ENCODE results near the gene MDH1.
"Not testable (repeated sequence)": the region's sequence is repeated elsewhere in the genome, so short reads cannot be mapped to it uniquely, and the experiment has no call there.

MDH1 gene

DNA sequence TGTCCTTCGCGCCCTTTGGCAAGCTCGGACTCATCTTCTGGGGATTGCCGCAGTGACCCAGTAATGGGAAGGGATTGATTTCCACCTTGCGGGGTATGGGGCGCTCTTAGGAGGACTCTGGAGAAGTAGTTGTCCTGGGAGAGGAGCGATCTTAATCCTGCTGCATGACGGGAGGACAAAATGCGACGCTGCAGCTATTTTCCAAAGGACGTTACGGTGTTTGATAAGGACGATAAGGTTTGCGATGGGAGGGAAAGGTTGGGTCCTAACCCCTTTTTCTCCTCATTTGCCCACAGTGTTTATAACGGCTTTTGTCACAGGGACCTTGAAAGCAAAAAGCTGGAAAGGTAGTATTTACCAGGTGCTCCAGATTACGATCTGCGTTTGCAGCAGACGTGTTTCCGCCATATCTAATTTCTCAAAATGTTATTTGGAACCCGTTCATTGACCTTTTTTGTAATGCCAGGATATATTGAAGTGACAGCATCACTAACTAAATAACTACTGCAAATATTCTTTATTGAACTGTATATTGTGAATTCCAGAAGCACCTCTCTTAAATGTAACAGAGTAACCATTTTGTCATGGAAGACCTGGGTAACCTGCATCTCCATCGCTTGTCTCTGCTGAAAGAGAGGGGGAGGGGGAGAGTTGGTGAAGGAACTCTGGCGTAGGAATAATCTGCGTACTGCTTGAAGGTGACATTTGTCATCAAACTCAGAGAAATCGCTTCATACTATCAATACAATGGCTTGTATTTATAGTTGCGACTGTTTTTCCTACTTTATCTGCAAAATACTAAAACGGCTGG, 590 bp downstream of the MDH1 start:
- DNase-seq, result peak; percentile 59 to 70

DNA sequence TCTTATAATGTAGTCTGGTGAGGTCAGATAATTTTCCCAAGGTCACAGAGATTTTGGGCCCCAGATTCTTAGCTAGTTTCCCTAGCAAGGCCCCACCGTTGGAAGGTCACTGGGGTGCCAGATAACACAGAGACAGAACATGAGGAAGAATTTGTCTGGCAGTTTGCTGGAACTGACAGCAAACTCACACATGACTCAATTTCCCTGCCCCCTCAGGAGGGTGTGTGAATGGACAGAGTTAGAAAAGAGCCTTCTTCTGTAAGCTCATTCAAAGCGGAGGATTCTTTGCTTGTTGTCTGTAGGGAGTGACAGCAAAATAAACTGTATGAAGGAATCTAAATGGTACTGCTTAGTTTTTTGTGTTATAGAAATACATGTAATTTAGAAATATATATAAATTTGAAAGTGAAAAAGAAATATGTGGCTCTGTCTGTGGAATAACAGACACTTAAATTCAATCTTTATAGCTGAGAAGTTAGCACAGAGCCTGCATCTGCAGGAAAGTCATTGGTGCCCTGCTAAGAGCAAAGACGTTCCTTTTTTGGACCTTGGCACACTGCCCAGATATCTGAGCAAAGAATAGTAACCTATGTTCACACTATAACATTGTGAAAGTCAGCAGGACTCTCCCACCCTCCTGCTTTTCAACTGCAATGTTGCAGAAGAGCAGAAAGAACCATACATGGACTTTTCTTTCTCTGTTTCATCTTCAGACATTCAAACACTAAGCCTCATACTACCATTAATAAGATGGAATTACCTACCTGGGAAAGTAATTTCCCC, 2.1 kb downstream of the MDH1 start:
- DNase-seq, result no peak

DNA sequence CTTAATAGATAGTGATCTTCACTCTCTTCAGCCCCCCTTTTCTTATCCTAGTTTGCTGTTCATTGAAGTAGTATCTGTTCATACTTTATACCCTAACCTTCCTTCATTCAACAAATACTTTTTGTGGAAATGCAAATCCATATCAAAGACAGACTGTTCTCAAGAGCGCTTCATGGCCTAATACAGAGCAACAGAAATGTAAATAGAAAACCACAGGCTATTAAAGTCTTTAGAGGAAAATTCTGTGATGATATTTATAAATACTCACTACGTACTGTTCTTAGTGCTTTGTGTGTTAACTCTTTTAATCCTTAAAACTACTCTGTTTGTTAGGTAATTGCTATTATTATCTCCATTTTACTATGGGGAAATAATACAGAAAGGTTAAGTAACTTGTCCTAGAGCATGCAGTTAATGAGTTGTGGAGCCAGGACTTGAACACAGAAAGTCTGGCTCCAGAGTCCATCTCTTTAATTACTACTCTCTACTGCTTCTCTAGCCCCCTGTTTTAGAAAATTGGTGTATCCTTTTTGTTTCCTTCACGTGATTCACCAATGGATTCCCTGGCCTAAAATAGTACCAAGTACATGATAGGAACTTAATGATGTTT, 2.9 kb downstream of the MDH1 start:
- DNase-seq, result no peak

DNA sequence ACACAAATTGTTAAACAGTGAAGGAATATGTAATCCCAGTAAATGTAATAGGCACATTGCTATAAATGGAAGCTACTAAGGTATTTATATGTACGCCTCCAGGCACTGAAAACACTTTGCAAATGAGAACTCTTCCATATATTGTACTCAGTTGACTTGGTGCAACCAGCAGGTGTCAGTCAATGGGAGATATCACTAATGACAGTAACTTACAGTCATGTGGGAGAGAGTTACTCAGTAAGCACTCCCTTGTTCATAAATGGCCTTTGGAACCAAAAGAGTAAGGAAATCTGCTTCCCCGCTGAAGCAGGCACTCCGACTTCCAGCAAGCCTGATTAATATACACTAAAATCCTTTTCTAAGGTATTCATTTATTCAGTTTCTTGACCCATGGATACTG, 5.9 kb downstream of the MDH1 start:
- no peak for DNase-seq

DNA sequence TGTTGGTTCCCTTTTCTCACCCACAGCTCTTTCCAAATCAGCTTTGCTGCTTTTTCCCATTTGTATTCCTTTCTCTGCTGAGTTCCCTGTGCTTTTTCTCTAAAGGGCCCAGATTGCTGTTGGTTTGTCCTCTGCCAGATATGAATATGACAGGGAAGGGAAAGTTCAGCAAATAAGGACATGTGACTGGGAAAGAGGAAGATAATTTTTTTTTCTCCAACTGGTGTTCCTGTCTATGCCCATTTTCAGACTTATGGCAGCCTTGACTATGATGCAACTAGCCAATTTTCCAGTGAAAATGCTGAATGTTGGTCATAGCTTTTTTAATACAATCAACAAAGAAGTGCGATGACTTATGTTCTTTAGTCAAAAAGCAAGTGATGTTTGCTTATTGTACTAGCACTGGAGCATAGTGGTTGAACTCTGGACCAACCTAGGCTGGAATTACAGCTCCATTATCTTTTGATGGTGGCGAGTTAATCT, 7.7 kb downstream of the MDH1 start:
- DNase-seq, result no peak

DNA sequence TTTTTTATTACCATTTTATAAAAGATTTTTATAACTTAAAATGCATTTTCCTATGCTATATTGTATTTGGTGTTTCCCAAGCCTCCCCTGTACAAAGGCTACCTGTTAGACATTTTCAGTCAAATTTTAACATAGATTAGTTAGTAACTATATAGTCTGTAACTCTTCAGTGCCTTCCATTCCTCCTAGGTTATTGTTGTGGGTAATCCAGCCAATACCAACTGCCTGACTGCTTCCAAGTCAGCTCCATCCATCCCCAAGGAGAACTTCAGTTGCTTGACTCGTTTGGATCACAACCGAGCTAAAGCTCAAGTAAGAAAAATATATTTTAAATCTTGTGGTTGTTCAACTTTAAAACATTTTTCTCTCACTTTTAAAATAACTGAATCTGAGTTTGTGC, 10.2 kb downstream of the MDH1 start:
- DNase-seq, result no peak

DNA sequence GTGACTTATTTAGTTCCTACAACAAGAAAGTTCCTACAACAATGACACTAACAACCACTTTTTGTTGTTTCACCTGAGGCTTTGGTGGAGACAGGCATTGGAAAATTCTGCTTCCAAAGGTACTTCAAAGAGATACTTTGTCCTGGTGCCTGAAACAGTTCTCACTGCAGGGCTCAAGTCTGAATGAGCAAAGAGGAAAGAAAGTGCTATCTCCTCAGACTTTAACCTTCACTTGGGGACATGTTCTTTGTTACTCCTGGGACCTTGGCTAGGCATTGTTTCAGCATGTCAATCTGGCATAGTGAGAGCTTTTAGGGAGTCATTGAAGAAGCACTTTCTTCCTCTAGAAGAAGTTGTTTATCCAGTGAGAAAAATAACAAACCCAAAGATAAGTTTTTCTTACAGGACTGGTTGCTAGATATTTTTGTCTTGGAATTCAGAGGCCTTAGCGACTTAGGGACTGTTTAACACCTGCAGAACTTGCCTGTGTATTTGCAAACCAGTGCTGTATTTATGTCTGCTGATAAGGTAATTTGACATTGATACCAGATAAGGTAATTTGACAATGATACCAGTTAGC, 12.2 kb downstream of the MDH1 start:
- no peak for DNase-seq

DNA sequence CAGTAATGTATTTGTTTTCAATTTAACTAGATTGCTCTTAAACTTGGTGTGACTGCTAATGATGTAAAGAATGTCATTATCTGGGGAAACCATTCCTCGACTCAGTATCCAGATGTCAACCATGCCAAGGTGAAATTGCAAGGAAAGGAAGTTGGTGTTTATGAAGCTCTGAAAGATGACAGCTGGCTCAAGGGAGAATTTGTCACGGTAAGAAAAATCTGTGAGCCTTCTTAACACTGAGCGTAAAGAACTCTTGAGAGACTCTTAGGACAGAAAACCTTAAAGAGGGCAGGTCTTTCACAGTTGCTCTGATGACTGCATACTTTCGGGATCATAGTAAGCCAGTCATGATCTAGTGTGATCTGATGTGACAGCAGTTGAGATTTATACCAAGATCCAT, 15.9 kb downstream of the MDH1 start:
- DNase-seq, result peak; percentile 84 to 92

DNA sequence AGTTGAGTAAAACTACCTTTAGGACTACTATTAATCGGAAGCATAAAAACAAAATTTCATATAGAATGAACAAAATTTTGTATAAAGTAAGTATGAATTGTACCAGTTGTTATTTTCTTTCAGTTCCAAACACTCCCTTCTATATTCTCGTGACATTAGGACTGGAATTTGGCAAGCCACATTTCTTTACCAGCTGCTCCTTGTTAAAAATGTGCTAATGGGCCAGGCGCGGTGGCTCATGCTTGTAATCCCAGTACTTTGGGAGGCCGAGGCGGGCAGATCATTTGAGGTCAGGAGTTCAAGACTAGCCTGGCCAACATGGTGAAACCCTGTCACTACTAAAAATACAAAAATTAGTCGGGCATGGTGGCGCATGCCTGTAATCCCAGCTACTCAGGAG, 20.1 kb downstream of the MDH1 start:
- not testable (repeated sequence) for DNase-seq

DNA sequence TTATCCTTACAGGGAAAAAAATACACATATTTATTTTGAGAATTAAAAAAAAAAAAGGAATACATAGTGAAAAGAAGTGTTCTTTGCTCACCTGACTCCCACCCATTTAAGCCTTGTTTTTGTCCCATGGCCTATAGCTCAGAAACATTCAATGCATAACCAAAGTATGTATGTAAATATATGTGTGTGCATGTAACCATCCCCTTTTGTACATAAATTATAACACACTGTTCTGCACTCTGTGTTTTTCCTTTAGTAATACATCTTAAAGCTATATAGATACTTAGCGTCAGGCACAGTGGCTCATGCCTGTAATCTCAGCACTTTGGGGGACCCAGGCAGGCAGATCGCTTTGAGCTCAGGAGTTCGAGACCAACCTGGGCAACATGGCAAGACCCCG, 21.8 kb downstream of the MDH1 start:
- DNase-seq, result no peak

DNA sequence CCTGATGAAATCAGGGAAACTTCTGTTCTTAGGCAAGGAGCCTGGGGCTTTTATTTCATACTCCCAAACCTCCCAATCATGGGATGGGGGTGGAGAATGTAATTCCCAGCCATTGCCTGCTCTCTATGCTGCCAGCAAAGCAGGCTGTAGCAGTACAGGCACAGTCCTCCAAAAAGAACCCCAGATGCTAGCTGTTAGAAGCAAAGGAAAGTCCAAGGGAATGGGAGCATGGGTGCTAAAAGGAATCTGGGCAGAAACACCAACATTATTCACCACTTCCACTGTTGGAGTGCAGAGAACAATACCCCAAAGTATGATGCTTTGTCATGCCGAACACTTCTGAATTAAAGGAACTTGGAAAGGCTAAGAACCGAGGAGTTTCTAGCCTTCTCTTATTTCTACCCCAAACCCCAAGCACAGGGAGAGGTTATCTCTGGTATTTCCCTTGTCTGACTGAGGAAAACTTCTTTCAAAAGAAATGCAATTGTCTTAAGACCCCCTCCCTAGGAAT, 24.7 kb downstream of the MDH1 start:
- DNase-seq, result no peak

DNA sequence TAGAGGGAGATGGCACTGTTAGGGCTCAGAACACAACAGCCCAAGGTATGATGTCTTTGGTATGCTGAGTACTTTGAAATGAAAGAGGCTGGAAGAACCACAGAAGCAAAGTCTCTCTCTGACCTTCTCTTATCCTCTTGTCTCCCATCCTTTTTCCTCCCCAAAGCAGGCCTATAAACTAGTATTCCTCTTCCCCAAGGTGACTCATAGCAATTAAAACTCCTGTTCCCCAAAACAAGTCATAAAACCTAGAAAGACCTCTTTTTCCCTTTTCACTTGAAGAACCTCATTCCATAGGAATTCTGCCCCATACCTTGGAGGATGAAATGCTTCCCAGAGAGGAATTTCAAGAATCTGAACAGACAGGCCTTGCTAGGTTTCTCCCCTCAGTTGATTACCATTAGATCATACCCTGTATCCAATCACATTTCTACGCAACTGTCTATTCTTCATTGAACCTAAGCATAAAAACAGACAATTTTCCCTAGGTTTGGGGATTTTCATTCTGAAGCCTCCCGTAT, 25.7 kb downstream of the MDH1 start:
- DNase-seq, result no peak

DNA sequence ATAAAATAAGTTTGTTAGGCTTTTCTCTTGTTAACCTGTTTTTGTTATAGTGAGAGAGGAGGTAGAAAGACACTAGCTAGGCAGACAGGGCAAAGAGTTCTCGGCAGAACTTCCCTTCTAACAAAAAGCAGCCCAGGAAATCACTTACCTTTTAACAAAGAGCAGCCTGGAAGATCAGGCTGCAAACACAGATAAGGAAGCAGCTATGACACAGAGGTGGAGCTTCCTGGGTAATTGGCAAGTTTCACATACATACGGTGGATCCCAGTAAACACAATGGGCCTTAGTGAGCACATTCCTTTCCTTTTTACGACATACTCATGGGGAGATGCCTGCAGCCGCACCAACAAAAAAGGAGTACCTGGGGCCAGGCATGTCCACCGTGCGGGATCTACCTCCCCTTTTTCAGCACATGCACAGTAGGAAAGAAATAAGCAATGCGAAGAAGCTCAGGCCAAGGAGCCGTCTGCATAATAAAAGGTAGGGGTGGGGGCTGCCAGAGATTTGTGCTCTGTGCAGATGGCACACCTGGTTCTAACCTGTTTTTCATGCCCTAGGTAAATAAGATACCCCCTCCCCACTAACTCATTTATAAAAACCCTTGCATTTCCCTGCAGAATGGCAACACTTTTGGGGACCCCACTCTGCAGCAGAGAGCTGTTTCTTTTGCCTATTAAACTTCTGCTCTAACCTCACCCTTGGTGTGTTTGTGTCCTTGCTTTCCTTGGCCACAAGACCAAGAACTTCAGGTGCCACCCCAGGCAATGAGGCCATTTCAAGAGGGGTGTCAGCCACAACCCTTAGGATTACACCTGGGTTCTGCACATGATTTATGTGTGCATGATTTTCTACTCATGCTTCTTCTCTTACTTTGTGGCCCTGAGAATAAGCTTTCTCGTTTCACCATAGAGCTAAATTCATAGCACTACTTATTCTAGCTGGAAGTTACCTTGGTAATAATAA, 26.5 kb downstream of the MDH1 start:
- no peak for DNase-seq

DNA sequence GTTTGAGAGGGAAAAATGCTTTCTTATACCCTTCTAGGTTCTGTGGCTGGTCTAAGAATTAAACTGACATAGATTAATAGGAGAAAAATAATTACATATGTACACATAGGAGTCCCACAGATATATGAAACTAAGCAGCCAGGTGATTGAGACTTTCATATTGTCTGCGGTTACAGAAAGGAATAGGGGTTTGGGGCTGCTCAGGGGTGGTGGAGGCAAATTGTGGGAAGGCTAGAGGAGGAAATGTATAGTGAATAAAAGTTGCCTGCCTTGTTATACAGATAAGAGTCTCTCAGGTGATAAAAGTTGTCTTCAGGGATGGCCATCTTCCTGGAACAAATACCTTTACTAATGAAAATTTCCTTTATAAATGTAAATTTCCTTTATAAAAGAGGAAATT, 28.6 kb downstream of the MDH1 start:
- DNase-seq, result no peak

DNA sequence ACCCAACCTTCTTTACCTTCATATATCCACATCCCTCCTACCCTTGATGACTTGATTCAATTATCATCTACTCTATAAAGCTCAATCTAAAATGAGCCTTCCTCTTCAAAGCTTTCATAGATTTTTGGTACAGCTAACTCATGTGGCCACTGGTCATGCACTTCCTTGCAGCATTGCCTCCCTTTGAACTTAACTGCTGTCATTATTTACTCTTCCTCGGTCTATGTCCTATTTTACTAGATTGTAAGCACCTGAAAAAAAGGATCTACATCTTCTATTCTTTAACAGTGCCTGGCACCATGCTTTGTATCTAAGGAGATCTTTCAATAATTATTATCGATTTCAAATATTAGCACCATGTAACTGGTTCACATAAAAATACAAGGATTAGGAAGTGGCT, 30.6 kb downstream of the MDH1 start:
- no peak for DNase-seq

DNA sequence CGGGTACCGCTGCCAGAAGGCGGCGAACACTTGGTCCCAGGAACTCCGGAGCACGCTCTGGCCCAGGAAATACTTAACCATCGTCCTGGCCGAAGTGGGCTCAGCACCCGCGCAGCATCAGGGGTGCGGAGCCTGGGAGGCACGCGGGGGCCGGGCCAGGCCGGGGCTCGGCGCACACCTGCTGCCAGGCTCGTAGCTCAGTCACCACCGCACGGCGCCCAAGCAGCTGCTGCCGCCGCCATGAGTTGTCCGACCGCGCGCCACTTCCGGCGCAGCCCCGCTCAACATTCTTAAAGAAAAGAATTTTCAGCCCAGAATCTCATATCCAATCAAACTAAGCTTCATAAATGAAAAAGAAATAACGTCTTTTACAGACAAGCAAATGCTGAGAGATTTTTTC, 34.0 kb downstream of the MDH1 start:
- DNase-seq, result no peak

DNA sequence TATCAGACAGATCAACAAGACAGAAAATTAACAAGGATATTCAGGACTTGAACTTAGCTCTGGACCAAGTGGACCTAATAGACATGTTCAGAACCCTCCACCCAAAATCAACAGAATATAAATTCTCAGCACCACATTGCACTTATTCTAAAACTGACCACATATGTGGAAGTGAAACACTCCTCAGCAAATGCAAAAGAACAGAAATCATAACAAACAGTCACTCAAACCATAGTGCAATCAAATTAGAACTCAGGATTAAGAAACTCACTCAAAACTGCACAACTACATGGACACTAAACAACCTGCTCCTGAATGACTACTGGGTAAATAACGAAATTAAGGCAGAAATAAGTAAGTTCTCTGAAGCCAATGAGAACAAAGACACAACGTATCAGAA, 35.0 kb downstream of the MDH1 start:
- DNase-seq, result not testable (repeated sequence)

DNA sequence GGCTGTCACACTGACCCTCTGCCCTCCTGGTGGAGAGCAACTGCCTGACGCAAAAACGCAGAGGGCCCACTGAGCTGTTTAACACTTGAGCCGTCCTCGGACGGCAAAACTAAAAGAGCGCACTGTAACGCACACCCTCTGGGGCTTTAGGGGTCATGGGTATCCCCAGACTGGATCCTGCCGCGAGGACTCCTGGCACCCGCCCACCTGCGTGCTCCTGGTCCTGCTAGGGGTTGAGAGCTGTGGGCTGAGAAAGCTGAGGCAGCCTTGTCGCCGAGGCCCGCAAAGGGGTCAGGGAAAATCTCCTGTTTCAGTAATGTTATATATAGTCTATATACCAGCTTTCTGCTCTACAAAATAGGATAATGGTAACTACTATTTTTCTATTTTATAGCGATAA, 39.1 kb downstream of the MDH1 start:
- DNase-seq, result no peak

DNA sequence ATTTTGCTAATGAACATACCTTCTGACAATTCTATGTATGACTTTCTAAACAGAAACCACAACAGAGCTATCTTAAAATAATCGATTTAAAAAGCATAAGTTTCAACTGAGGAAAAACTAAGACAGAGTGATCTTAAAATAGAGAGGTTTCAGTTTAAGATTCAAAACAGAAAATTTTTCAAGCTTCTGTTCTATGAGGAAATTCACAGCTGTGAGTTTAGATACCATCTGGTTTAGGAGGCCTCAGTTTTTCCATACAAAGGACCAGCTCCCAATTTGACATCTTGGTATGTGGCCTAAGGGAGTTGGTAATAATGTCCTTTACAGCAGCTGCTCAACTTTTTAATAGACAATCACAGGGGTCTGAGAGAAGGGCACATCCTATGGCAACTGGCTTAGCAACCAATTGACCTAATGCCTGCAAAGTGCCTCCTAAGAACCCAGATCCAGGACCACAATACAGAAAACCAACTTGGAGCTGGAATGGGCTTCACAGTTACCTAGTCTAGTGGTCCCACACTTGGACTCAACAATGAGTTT, 39.7 kb downstream of the MDH1 start:
- no peak for DNase-seq

DNA sequence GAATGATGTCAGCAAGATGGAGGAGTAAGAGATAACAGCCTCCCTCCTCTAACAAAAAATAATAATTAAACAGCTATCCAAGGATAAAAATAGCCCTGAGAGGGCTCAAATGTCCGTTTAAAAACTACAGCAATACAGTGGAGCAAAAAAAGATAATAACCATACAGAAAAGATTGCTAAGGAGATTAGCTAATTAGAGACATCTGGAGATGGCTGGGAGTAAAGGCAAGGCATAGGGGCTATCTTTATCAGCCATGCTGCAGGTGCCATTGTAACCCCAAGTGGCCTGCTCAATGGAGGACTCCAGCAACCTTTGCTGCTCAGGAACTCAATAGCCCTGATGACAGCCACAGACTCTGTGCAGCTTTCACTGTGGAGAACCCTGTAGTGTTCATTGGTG, 42.7 kb downstream of the MDH1 start:
- DNase-seq, result peak; percentile 5 to 77

DNA sequence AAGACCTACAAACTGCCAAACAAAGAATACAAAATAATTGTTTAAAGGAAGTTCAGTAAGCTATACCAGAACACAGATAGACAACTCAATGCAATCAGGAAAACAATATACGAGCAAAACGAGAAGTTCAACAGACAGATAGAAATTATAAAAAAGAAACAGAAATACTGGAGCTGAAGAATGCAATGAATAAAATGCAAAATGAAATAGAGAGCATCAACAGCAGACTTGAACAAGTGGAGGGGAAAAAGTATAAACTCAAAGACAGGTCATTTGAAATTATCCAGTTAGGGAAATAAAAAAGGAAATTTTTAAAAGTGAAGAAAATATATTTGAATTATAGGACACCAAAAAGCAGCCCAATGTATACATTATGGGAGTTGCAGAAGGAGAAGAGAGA, 43.6 kb downstream of the MDH1 start:
- DNase-seq, result no peak

Data from NCI-H524 (cell line).